ENCODE results near the gene GPS2. TPM values are rescaled to one million over a fixed set of nuclear protein-coding genes. Genes with fewer than 3 reads are reported as not detected.

GPS2 gene
- total RNA-seq, 1 donor from 2014 or later: 33.5 TPM

- no peak for DNase-seq (ENCODE audit: low read depth in 2 of 2)
These were observed 3.1 kb upstream of the GPS2 start for GRCh38 chr17:7318121-7318860.

- DNase-seq (ENCODE audit: low read depth in 2 of 2): no peak
These were observed 2.1 kb upstream of the GPS2 start for GRCh38 chr17:7317161-7317803.

GRCh38 chr17:7315570-7316235 is 543 bp upstream of the GPS2 start:
- no peak for DNase-seq (ENCODE audit: low read depth in 2 of 2)

- no peak for DNase-seq (ENCODE audit: low read depth in 2 of 2)
These were observed 1.1 kb downstream of the GPS2 start for GRCh38 chr17:7313890-7314718.

- DNase-seq (ENCODE audit: low read depth in 2 of 2): no peak
These were observed 1.9 kb downstream of the GPS2 start for GRCh38 chr17:7313088-7313889.

- no peak for DNase-seq (ENCODE audit: low read depth in 2 of 2)
These were observed 2.6 kb downstream of the GPS2 start for GRCh38 chr17:7312432-7313087.

GRCh38 chr17:7311110-7311705 is 4.0 kb downstream of the GPS2 start:
- DNase-seq (ENCODE audit: low read depth in 2 of 2): no peak

GRCh38 chr17:7309628-7310027 is 5.5 kb downstream of the GPS2 start:
- DNase-seq (ENCODE audit: low read depth in 2 of 2): no peak

- peak; percentile 83 to 86 for DNase-seq (ENCODE audit: low read depth in 2 of 2)
These were observed 6.3 kb downstream of the GPS2 start for GRCh38 chr17:7308625-7309433.

- peak; percentile 48 to 55 for DNase-seq (ENCODE audit: low read depth in 2 of 2)
These were observed 7.2 kb downstream of the GPS2 start for GRCh38 chr17:7307686-7308624.

- peak; percentile 100 for DNase-seq (ENCODE audit: low read depth in 2 of 2)
These were observed 8.1 kb downstream of the GPS2 start, which contains the start of gene EIF5A for GRCh38 chr17:7306911-7307685. Gene EIF5A (plus strand): TSS chr17:7307628. CDS start chr17:7309636, 2,008 bp downstream.

- no peak for DNase-seq (ENCODE audit: low read depth in 2 of 2)
These were observed 11.0 kb downstream of the GPS2 start for GRCh38 chr17:7304179-7304578.

GRCh38 chr17:7296189-7296861 is 18.8 kb downstream of the GPS2 start:
- DNase-seq (ENCODE audit: low read depth in 2 of 2): peak; percentile 81 to 83

GRCh38 chr17:7295230-7296180 is 19.7 kb downstream of the GPS2 start:
- no peak for DNase-seq (ENCODE audit: low read depth in 2 of 2)

GRCh38 chr17:7294614-7295153 is 20.5 kb downstream of the GPS2 start, which contains the start of gene YBX2:
Gene YBX2 (minus strand): TSS chr17:7294639. CDS start chr17:7294500, 139 bp downstream.
- DNase-seq (ENCODE audit: low read depth in 2 of 2): peak in 1 of 2 donors; percentile 56
